ENCODE measurements around the gene HBE1. TPM values are rescaled to one million over a fixed set of nuclear protein-coding genes. Genes with fewer than 3 reads are reported as not detected.
"Not testable (repeated sequence)": the region's sequence is repeated elsewhere in the genome, so short reads cannot be mapped to it uniquely, and the experiment has no call there.

The HBE1 gene
- not detected in 2 replicates for total RNA-seq

DNA sequence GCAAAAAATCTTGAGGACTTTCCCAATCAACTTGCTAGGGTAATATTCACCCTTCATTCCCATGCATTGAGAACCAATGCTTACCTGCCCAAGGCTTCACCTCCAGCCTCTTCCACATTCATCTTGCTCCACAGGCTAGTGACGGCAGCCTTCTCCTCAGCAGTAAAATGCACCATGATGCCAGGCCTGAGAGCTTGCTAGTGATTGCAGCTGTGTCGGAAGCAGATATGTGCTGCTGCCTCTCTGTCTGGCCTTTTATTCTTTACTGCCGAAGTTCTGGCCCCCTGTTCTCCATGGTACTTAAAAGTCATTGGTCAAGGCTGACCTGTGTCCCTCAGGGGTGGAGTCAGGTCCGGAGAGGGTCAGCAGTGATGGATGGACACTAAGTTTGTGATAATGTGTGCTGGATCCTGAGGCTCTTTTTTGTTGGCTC, at the start of gene HBE1:
Gene HBE1, minus strand, starts transcription at position 231 of the 433 bp plus-strand sequence. Its CDS starts 55 bp downstream, at position 176.
- Mint-ChIP-seq H3K4me3 (no peak within 1 kb of the TSS), H3K4me1 (no peaks in the 10 kb centered on the region), H3K9me3 (no peaks in the 10 kb centered on the region), H3K36me3 (ENCODE audit: low read depth) (no peaks in the 10 kb centered on the region), H3K27ac (no peak within 1 kb of the TSS), H3K27me3 (peaks cover 3% of the 10 kb centered on the region)
- DNase-seq = no peak
- intact Hi-C loops (cut with micrococcal nuclease) = no loop called here

DNA sequence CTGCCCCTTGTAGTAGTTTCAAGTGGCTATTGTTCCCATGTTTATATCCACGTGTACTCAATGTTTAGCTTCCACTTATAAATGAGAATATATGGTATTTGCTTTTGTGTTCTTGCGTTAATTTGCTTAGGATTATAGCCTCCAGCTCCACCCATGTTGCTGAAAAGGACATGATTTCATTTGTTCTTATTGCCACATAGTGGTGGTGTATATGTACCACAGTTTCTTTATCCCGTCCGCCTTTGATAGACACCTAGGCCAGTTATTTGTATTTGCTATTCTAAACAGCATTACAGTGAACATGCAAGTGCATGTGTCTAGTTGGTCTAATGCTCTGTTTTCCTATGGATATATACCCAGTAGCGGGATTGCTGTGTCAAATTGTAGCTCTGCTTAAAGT, 47.5 kb upstream of the HBE1 start:
- Mint-ChIP-seq H3K27ac (no peak overlapping the region), H3K4me3 (no peak overlapping the region), H3K36me3 (ENCODE audit: low read depth) (no peaks in the 10 kb centered on the region), H3K4me1 (no peaks in the 10 kb centered on the region), H3K9me3 (no peaks in the 10 kb centered on the region), H3K27me3 (no peaks in the 10 kb centered on the region)
- no peak for DNase-seq
- intact Hi-C loops (cut with micrococcal nuclease) = no loop called here

DNA sequence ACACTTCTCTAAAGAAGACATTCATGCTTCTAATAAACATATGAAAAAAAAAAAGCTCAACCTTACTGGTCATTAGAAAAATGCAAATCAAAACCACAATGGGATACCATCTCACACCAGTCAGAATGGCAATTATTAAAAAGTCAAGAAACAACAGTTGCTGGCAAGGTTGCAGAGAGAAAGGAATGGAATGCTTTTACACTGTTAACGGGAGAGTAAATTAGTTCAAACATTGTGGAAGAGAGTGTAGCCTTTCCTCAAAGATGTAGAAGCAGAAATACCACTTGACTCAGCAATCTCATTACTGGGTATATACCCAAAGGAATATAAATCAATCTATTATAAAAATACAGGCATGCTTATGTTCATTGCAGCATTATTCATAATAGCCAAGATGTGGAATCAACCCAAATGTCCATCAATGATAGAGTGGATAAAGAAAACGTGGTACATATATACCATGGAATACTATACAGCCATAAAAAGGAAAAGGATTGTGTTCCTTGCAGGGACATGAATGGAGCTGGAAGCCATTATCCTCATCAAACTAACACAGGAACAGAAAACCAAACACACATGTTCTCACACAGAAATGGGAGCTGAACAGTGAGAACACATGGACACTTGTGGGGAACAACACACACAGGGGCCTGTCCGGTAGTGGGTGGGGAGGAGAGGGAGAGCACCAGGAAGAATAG, 43.7 kb upstream of the HBE1 start:
- DNase-seq; H3K27ac Mint-ChIP-seq; H3K36me3 Mint-ChIP-seq (ENCODE audit: low read depth); H3K9me3 Mint-ChIP-seq; intact Hi-C loops (cut with micrococcal nuclease); H3K4me3 Mint-ChIP-seq; H3K4me1 Mint-ChIP-seq; H3K27me3 Mint-ChIP-seq: not testable (repeated sequence)

DNA sequence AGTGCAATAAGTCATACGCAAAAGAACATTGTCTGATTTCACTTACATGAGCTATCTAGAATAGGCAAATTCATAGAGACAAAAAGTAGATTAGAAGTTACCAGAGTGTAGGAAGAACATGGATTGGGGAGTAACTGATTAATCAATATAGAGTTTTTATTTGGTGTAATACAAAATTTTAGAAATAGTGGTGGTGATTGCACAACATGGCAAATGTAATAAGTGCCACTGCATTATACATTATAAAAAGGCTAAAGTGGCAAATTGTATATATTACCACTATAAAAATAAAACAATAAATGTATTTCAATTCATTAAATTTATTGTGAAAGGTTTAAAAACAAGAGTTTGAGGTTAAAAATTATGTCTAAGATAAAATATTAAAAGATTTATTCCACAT, 40.7 kb upstream of the HBE1 start:
- no peak overlapping the region for H3K4me3 Mint-ChIP-seq
- no peak overlapping the region for H3K27ac Mint-ChIP-seq
- H3K4me1 Mint-ChIP-seq = no peaks in the 10 kb centered on the region
- no peaks in the 10 kb centered on the region for H3K9me3 Mint-ChIP-seq
- peaks cover 1% of the 10 kb centered on the region for H3K27me3 Mint-ChIP-seq
- intact Hi-C loops (cut with micrococcal nuclease) = no loop called here
- DNase-seq = no peak
- no peaks in the 10 kb centered on the region for H3K36me3 Mint-ChIP-seq (ENCODE audit: low read depth)

DNA sequence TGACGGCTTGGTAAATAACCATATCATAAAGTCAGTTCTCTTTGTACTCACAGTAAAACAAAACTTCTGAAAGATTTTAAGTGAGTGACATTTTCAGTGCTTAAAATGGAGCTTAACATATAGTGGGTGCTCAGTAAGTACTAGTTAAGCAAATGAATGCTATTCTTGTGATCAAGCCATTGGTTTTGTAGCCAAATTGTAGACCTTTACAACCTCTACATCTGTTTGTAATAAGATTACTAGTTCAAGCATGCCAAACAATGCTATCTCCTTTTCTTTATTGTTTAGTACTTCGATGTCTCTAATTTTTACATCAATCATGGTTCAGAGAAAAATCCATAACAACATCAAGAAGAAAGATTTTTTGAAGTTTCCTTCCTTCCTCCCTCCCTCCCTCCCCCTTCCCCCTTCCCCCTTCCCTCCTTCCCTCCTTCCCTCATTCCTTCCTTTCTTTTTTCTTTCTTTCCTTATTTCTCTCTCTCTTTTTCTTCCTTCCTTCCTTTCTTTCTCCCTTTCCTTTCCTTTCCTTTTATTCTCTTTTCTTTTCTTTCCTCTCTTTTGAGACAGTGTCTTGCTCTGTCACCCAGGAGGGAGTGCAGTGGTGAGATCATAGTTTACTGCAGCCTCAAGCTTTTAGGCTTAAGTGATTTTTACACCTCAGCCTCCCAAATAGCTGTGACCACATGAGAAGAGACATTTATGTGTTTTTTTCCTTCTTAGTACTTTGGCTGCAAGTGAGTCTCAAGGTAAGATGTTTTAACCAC, 37.7 kb upstream of the HBE1 start:
- Mint-ChIP-seq H3K4me1 (no peaks in the 10 kb centered on the region), H3K27ac (no peak overlapping the region), H3K4me3 (no peak overlapping the region), H3K27me3 (peaks cover 1% of the 10 kb centered on the region), H3K9me3 (no peaks in the 10 kb centered on the region), H3K36me3 (ENCODE audit: low read depth) (no peaks in the 10 kb centered on the region)
- intact Hi-C loops (cut with micrococcal nuclease) = no loop called here
- DNase-seq = no peak

DNA sequence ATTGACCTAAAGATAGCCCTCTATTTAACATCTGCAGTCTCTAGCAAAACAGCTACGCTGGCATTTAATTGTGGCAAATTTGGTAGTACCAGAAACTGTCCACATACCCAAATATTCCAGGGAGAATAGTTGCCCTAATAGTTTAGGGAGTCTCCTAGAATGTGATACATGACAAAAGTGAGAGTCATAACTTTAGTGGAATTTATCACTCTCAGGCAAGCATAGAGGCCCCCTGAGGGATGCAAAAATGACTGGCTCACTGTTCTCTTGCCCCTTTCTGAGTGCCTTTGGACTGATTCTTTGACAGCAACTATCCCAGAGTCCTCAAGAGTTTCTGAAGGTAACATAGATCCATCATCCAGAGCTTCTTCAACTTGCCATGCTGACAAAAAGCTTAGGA, 34.3 kb upstream of the HBE1 start:
- intact Hi-C loops (cut with micrococcal nuclease) = no loop called here
- no peak overlapping the region for H3K4me3 Mint-ChIP-seq
- H3K27ac Mint-ChIP-seq = no peak overlapping the region
- no peaks in the 10 kb centered on the region for H3K9me3 Mint-ChIP-seq
- no peak for DNase-seq
- H3K27me3 Mint-ChIP-seq = no peaks in the 10 kb centered on the region
- no peaks in the 10 kb centered on the region for H3K4me1 Mint-ChIP-seq
- H3K36me3 Mint-ChIP-seq (ENCODE audit: low read depth) = no peaks in the 10 kb centered on the region

DNA sequence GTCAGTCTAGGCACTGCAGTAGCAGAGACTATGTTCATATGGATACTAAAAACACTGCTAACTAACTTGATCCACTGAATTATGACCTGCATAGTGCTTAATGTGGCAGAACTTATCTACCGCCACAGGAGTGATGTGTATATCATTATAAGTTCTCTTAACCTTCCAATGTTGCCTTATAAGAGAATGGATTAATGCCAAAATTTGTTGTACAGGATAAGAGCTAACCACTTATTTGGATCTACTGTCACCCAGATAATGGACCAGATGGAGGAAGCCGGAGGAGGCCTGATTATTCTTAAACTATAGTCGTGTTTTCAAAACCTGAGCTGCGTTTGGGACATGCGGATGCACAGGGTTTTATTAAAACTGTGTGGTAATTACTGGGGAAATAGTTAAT, 33.9 kb upstream of the HBE1 start:
- DNase-seq = no peak
- intact Hi-C loops (cut with micrococcal nuclease) = no loop called here
- no peaks in the 10 kb centered on the region for H3K9me3 Mint-ChIP-seq
- no peak overlapping the region for H3K4me3 Mint-ChIP-seq
- no peaks in the 10 kb centered on the region for H3K27me3 Mint-ChIP-seq
- H3K4me1 Mint-ChIP-seq = no peaks in the 10 kb centered on the region
- no peaks in the 10 kb centered on the region for H3K36me3 Mint-ChIP-seq (ENCODE audit: low read depth)
- H3K27ac Mint-ChIP-seq = no peak overlapping the region

DNA sequence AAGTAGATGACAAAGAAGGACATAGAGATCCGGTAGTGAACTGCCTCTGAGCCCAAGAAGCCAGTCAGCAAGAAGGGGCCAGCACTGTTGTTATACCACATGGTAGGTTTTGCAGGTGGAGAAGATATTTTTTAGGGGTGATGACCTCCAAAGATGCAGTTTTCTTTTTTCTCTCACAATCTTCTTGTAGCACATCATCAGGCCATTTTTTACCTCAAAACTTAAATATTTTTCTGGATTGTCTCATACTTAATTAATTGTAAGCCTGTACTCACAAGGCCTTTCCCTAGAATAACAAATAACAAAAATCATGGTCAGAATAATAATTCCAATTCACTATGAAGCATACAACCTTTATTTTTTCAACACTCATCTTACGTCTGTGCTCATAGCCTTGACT, 32.1 kb upstream of the HBE1 start, which contains the start of gene OR51B4:
Gene OR51B4, minus strand, starts transcription at position 101 of the 400 bp plus-strand sequence. Its CDS starts 0 bp downstream, at position 101.
- no peak within 1 kb of the TSS for H3K27ac Mint-ChIP-seq
- no peaks in the 10 kb centered on the region for H3K4me1 Mint-ChIP-seq
- no peak within 1 kb of the TSS for H3K4me3 Mint-ChIP-seq
- no peaks in the 10 kb centered on the region for H3K9me3 Mint-ChIP-seq
- DNase-seq = no peak
- H3K27me3 Mint-ChIP-seq = peaks cover 3% of the 10 kb centered on the region
- intact Hi-C loops (cut with micrococcal nuclease) = no loop called here
- no peaks in the 10 kb centered on the region for H3K36me3 Mint-ChIP-seq (ENCODE audit: low read depth)

DNA sequence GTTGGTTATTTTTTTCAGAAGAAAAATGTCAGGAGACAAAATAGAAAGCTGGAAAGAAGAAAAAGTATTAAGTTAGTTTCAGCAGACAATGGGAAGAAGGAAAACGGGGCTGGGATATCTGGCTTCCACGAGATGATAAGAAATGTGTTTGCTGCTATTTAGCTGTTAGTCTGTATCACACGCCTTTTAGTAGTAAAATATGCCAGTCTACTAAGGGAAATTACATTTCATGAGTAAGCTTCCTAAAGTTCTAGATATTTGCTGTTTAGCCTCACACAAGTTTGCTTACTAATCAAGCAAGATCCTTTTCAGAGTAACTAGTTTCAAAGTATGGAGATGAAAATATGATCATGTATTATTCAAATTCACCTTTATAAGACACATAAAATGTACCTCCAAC, 30.5 kb upstream of the HBE1 start:
- intact Hi-C loops (cut with micrococcal nuclease) = no loop called here
- H3K4me3 Mint-ChIP-seq = no peak overlapping the region
- H3K36me3 Mint-ChIP-seq (ENCODE audit: low read depth) = no peaks in the 10 kb centered on the region

DNA sequence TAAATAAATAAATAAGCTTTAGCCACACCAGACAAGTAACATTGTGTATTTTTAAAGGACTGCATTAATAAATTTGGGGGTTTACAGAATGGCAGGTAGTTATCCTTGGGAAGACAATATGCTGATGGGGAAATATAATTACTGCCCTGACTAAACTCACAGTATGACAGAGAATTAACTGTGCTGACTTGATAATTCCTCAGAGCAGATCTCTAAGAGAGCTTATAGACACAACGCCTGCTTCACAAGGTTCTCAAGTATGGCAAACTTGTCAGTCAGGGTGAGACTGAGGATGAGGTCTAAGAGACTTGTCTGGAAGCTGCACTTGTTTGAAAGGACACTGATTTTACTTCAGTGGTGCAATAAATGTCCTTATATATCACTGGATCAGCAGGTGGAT, 28.7 kb upstream of the HBE1 start:
- H3K27me3 Mint-ChIP-seq = peaks cover 4% of the 10 kb centered on the region
- H3K27ac Mint-ChIP-seq = no peak overlapping the region
- H3K36me3 Mint-ChIP-seq (ENCODE audit: low read depth) = no peaks in the 10 kb centered on the region
- H3K9me3 Mint-ChIP-seq = no peaks in the 10 kb centered on the region
- no peaks in the 10 kb centered on the region for H3K4me1 Mint-ChIP-seq
- no peak overlapping the region for H3K4me3 Mint-ChIP-seq
- intact Hi-C loops (cut with micrococcal nuclease) = no loop called here
- no peak for DNase-seq

More for the DNA sequence above, 30.5 kb upstream of the HBE1 start:
- Mint-ChIP-seq H3K9me3 (no peaks in the 10 kb centered on the region), H3K27me3 (peaks cover 4% of the 10 kb centered on the region), H3K27ac (no peak overlapping the region), H3K4me1 (no peaks in the 10 kb centered on the region)
- DNase-seq = no peak

DNA sequence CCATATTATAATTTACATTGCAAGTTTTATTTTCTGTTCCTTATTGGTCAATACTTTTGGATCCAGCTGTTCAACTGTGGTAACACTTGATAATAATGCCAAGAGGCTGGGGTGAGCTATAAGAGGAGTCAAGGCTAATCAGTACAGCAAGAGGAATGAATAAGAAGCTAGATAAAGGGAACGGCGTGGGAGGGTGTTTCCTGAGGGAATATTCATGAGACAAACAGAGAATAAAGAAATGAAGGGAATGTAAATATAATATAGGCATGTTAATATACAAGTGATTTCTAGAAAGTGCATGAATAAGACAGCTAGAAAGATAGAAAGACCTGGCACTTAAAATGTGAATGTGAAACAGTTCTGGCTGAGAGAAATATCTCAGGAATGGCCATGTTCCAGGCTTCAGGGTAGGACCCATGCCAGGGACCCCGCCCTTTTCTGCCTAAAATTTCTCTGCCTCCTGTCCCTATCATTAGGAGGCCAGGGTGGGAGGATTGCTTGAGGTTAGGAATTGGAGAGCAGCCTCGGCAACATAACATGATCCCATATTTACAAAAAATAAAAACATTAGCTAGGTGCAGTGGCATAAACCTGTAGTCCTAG, 28.1 kb upstream of the HBE1 start:
- Mint-ChIP-seq H3K36me3 (ENCODE audit: low read depth) (no peaks in the 10 kb centered on the region), H3K27ac (no peak overlapping the region), H3K9me3 (no peaks in the 10 kb centered on the region), H3K27me3 (peaks cover 4% of the 10 kb centered on the region), H3K4me1 (no peaks in the 10 kb centered on the region), H3K4me3 (no peak overlapping the region)
- DNase-seq = no peak
- intact Hi-C loops (cut with micrococcal nuclease) = no loop called here

DNA sequence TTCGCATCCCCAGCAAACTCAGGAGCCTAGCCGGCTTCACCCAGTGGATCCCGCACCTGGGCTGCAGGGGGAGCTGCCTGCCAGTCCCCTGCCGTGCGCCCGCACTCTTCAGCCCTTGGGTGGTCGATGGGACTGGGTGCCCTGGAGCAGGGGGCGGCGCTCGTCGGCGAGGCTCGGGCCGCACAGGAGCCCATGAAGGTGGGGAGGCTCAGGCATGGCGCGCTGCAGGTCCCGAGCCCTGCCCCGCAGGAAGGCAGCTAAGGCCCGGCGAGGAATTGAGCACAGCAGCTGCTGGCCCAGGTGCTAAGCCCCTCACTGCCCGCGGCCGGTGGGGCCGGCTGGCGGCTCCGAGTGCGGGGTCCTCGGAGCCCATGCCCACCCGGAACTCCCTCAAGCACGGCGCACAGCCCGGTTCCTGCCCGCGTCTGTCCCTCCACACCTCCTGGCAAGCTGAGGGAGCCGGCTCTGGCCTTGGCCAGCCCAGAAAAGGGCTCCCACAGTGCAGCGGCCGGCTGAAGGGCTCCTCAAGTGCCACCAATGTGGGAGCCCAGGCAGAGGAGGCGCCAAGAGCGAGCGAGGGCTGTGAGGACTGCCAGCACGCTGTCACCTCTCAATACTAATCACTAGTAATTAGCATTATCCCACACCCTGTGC, 24.7 kb upstream of the HBE1 start:
- H3K4me1 Mint-ChIP-seq; intact Hi-C loops (cut with micrococcal nuclease); H3K9me3 Mint-ChIP-seq; H3K4me3 Mint-ChIP-seq; H3K27me3 Mint-ChIP-seq; H3K36me3 Mint-ChIP-seq (ENCODE audit: low read depth); DNase-seq; H3K27ac Mint-ChIP-seq: not testable (repeated sequence)

DNA sequence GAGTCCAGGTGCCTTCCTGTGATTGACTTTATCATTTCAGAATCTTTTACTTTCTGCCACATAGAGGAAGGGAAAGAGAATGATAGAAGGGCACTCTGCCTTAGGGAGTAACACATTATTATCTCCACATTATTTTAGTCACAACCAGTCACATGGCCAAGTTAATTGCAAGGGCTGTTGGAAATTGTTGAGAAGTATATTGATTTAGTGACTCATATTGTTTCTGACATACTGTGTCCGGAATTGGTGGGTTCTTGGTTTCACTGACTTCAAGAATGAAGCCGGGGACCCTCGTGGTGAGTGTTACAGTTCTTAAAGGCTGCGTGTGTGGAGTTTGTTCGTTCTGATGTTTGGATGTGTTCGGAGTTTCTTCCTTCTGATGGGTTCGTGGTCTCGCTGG, 23.3 kb upstream of the HBE1 start:
- Mint-ChIP-seq H3K27ac (no peak overlapping the region), H3K27me3 (peaks cover 4% of the 10 kb centered on the region), H3K4me3 (no peak overlapping the region), H3K36me3 (ENCODE audit: low read depth) (no peaks in the 10 kb centered on the region), H3K4me1 (no peaks in the 10 kb centered on the region), H3K9me3 (no peaks in the 10 kb centered on the region)
- intact Hi-C loops (cut with micrococcal nuclease) = no loop called here
- DNase-seq = no peak
